Activated naive CD8-positive, alpha-beta T cell treated with anti-CD3 and anti-CD28 coated beads, Interleukin-2, amount 10 ng/mL, durations not matched to agents 7 days and 5 days (primary cell): Measurements from ENCODE around the gene IFITM5. TPM values are rescaled to one million over a fixed set of nuclear protein-coding genes. Genes with fewer than 3 reads are reported as not detected.
A peak's percentile ranks its signal among the peaks of the same experiment; 100 is the strongest.
"Not testable (repeated sequence)": the region's sequence is repeated elsewhere in the genome, so short reads cannot be mapped to it uniquely, and the experiment has no call there.

Experiments
- ATAC-seq: fragments of 150-1000 bp; cut with Tn5 transposase; one replicate; pipeline ENCODE4 v1.10.0; 2021; ENCODE audit warnings: low read depth, moderate library complexity
- POLR2A ChIA-PET: fragments of 350-600 bp; sonication (Branson Sonifier 250); formaldehyde crosslinking; loops from one replicate; lab custom pipeline; 2021; ENCODE audit warnings: antibody characterized with exemption; lab: Charles Lee
- DNase-seq: peaks from one replicate; pipeline ENCODE4 v3.0.0; 2021
- H3K27ac Mint-ChIP-seq: one replicate; pipeline ENCODE4 v1.8.0; 2022; ENCODE audit warnings: mild to moderate bottlenecking, mixed read lengths
- H3K27me3 Mint-ChIP-seq: one replicate; pipeline ENCODE4 v1.8.0; 2022; ENCODE audit warnings: mild to moderate bottlenecking, moderate library complexity, mixed read lengths
- H3K36me3 Mint-ChIP-seq: one replicate; pipeline ENCODE4 v1.8.0; 2021; ENCODE audit warnings: mild to moderate bottlenecking, mixed read lengths
- H3K4me1 Mint-ChIP-seq: one replicate; pipeline ENCODE4 v1.8.0; 2021; ENCODE audit warnings: mixed read lengths
- H3K4me3 Mint-ChIP-seq: one replicate; pipeline ENCODE4 v1.8.0; 2022; ENCODE audit warnings: mild to moderate bottlenecking, moderate library complexity, mixed read lengths
- H3K9me3 Mint-ChIP-seq: one replicate; pipeline ENCODE4 v1.8.0; 2021; ENCODE audit warnings: mixed read lengths
- total RNA-seq, 2 experiments: library from RNA; stranded (reverse); gene quantifications; one replicate each; pipeline ENCODE4 v1.2.3, GENCODE V29; 2021

Gene IFITM5
- total RNA-seq, 2 experiments from 2014 or later: not detected

GRCh38 chr11:325796-326591, 26.7 kb upstream of the IFITM5 start:
- H3K9me3 Mint-ChIP-seq: no peaks in the 10 kb centered on the region
- DNase-seq (peak; percentile 22), ATAC-seq (peak; percentile 7)
- H3K27ac Mint-ChIP-seq: peak overlapping the region; percentile 100
- no peaks in the 10 kb centered on the region for H3K27me3 Mint-ChIP-seq
- POLR2A ChIA-PET: interaction anchor here (0.6 to 6.2 kb wide), 14 partner anchors 9 to 123 kb away, joined by 3 to 103 read pairs (median 9); partner anchors contain the start of genes IFITM1, IFITM2 and NLRP6
- H3K4me3 Mint-ChIP-seq: peak overlapping the region; percentile 86
- peaks cover 58% of the 10 kb centered on the region for H3K4me1 Mint-ChIP-seq
- peaks cover 1% of the 10 kb centered on the region for H3K36me3 Mint-ChIP-seq

- ATAC-seq, H3K9me3 Mint-ChIP-seq, H3K36me3 Mint-ChIP-seq, H3K27me3 Mint-ChIP-seq: not testable (repeated sequence)
- POLR2A ChIA-PET: interaction anchor here (0.6 to 6.2 kb wide), 10 partner anchors 8 to 126 kb away, joined by 3 to 71 read pairs (median 4); partner anchors contain the start of genes PTDSS2 and SIGIRR
- H3K4me1 Mint-ChIP-seq: peaks cover 53% of the 10 kb centered on the region
- peak overlapping the region; percentile 67 for H3K27ac Mint-ChIP-seq
- H3K4me3 Mint-ChIP-seq: peak overlapping the region; percentile 69
- DNase-seq: peak; percentile 30
These were observed 25.5 kb upstream of the IFITM5 start for GRCh38 chr11:324593-325517.

- Mint-ChIP-seq H3K4me1 (peaks cover 48% of the 10 kb centered on the region), H3K9me3 (no peaks in the 10 kb centered on the region), H3K4me3 (peak overlapping the region; percentile 69), H3K27ac (peak overlapping the region; percentile 67), H3K36me3 (peaks cover 9% of the 10 kb centered on the region), H3K27me3 (no peaks in the 10 kb centered on the region)
- DNase-seq (peak; percentile 26), ATAC-seq (no peak)
- POLR2A ChIA-PET: interaction anchor here (0.8 to 6.2 kb wide), 8 partner anchors 12 to 126 kb away, joined by 3 to 71 read pairs (median 4); partner anchors contain the start of genes PTDSS2 and SIGIRR
These were observed 24.8 kb upstream of the IFITM5 start for GRCh38 chr11:324156-324555.

GRCh38 chr11:319888-320273, 20.6 kb upstream of the IFITM5 start:
- H3K4me1 Mint-ChIP-seq: peaks cover 31% of the 10 kb centered on the region
- peaks cover 32% of the 10 kb centered on the region for H3K36me3 Mint-ChIP-seq
- H3K27ac Mint-ChIP-seq: peak overlapping the region; percentile 93
- peak overlapping the region; percentile 84 for H3K4me3 Mint-ChIP-seq
- ATAC-seq: peak; percentile 20
- not testable (repeated sequence) for H3K27me3 Mint-ChIP-seq, DNase-seq, H3K9me3 Mint-ChIP-seq
- POLR2A ChIA-PET: interaction anchor here (0.7 to 3.2 kb wide), 14 partner anchors 8 to 499 kb away, joined by 3 to 45 read pairs (median 4); partner anchors contain the start of genes IFITM2 and NLRP6

GRCh38 chr11:319121-319887, 20.0 kb upstream of the IFITM5 start:
- peak; percentile 73 for DNase-seq
- Mint-ChIP-seq H3K27ac (peak overlapping the region; percentile 93), H3K4me1 (peaks cover 26% of the 10 kb centered on the region), H3K36me3 (peaks cover 38% of the 10 kb centered on the region), H3K4me3 (peak overlapping the region; percentile 84)
- H3K27me3 Mint-ChIP-seq, H3K9me3 Mint-ChIP-seq: not testable (repeated sequence)
- ATAC-seq: peak; percentile 14
- POLR2A ChIA-PET: interaction anchor here (0.7 to 3.2 kb wide), 14 partner anchors 8 to 500 kb away, joined by 3 to 45 read pairs (median 4); partner anchors contain the start of genes IFITM2 and NLRP6

- not testable (repeated sequence) for H3K27me3 Mint-ChIP-seq, H3K9me3 Mint-ChIP-seq, H3K4me3 Mint-ChIP-seq
- ATAC-seq (peak; percentile 8), DNase-seq (peak; percentile 71)
- Mint-ChIP-seq H3K36me3 (peaks cover 45% of the 10 kb centered on the region), H3K4me1 (peaks cover 25% of the 10 kb centered on the region), H3K27ac (peak overlapping the region; percentile 77)
- POLR2A ChIA-PET: interaction anchor here (1.3 to 7.2 kb wide), 13 partner anchors 9 to 68 kb away, joined by 4 to 200 read pairs (median 33); partner anchors contain the start of genes IFITM2, IFITM5, NLRP6 and PGGHG
These were observed 19.2 kb upstream of the IFITM5 start for GRCh38 chr11:318405-319120.

GRCh38 chr11:317668-318404, 18.5 kb upstream of the IFITM5 start:
- Mint-ChIP-seq H3K36me3 (peaks cover 46% of the 10 kb centered on the region), H3K4me1 (peaks cover 26% of the 10 kb centered on the region), H3K4me3 (peak overlapping the region; percentile 97), H3K27ac (peak overlapping the region; percentile 97)
- H3K27me3 Mint-ChIP-seq, ATAC-seq, H3K9me3 Mint-ChIP-seq: not testable (repeated sequence)
- peak; percentile 49 for DNase-seq
- POLR2A ChIA-PET: interaction anchor here (0.9 to 7.2 kb wide), 19 partner anchors 7 to 131 kb away, joined by 3 to 200 read pairs (median 8); partner anchors contain the start of genes BET1L, IFITM2, IFITM5 and NLRP6

- ATAC-seq: no peak
- peaks cover 28% of the 10 kb centered on the region for H3K4me1 Mint-ChIP-seq
- POLR2A ChIA-PET: interaction anchor here (0.6 to 7.2 kb wide), 24 partner anchors 8 to 259 kb away, joined by 3 to 200 read pairs (median 6); partner anchors contain the start of genes BET1L, HRAS, IFITM2 and IFITM5
- peak overlapping the region; percentile 97 for H3K4me3 Mint-ChIP-seq
- no peak for DNase-seq
- H3K9me3 Mint-ChIP-seq: no peaks in the 10 kb centered on the region
- H3K36me3 Mint-ChIP-seq: peaks cover 47% of the 10 kb centered on the region
- H3K27me3 Mint-ChIP-seq: no peaks in the 10 kb centered on the region
- peak overlapping the region; percentile 97 for H3K27ac Mint-ChIP-seq
These were observed 17.6 kb upstream of the IFITM5 start for GRCh38 chr11:316891-317301.

- H3K27me3 Mint-ChIP-seq: no peaks in the 10 kb centered on the region
- no peak for ATAC-seq
- peaks cover 29% of the 10 kb centered on the region for H3K4me1 Mint-ChIP-seq
- no peaks in the 10 kb centered on the region for H3K9me3 Mint-ChIP-seq
- peaks cover 48% of the 10 kb centered on the region for H3K36me3 Mint-ChIP-seq
- peak; percentile 78 for DNase-seq
- peak overlapping the region; percentile 97 for H3K27ac Mint-ChIP-seq
- H3K4me3 Mint-ChIP-seq: peak overlapping the region; percentile 97
- POLR2A ChIA-PET: interaction anchor here (0.6 to 7.2 kb wide), 28 partner anchors 7 to 260 kb away, joined by 3 to 200 read pairs (median 6); partner anchors contain the start of genes BET1L, HRAS, IFITM2 and IFITM5
These were observed 16.8 kb upstream of the IFITM5 start for GRCh38 chr11:316031-316701.

- no peak for DNase-seq
- H3K4me3 Mint-ChIP-seq: peak overlapping the region; percentile 97
- POLR2A ChIA-PET: interaction anchor here (0.9 to 7.2 kb wide), 14 partner anchors 10 to 220 kb away, joined by 3 to 200 read pairs (median 16); partner anchors contain the start of genes BET1L, HRAS, IFITM2 and IFITM5
- H3K4me1 Mint-ChIP-seq: peaks cover 29% of the 10 kb centered on the region
- peak overlapping the region; percentile 100 for H3K27ac Mint-ChIP-seq
- no peak for ATAC-seq
- H3K36me3 Mint-ChIP-seq: peaks cover 48% of the 10 kb centered on the region
- no peaks in the 10 kb centered on the region for H3K27me3 Mint-ChIP-seq
- no peaks in the 10 kb centered on the region for H3K9me3 Mint-ChIP-seq
These were observed 16.2 kb upstream of the IFITM5 start for GRCh38 chr11:315516-315994.
